Right kidney (tissue), 1 donor: ENCODE data around the gene TMEFF1.

ENCODE experiments used
- DNase-seq: peaks from one replicate; pipeline ENCODE4 v3.0.0-alpha.2; 2016

Gene TMEFF1

GRCh38 chr9:100575765-100576386 lies 102.9 kb downstream of the TMEFF1 start:
- DNase-seq = no peak

- no peak for DNase-seq
Measured at GRCh38 chr9:100577776-100578448, 105.0 kb downstream of the TMEFF1 start, which contains the start of gene CAVIN4. Gene CAVIN4 (plus strand): TSS chr9:100578079. CDS start chr9:100578144, 65 bp downstream.

- DNase-seq = no peak
Measured at GRCh38 chr9:100578610-100579009, 105.7 kb downstream of the TMEFF1 start.

DNA sequence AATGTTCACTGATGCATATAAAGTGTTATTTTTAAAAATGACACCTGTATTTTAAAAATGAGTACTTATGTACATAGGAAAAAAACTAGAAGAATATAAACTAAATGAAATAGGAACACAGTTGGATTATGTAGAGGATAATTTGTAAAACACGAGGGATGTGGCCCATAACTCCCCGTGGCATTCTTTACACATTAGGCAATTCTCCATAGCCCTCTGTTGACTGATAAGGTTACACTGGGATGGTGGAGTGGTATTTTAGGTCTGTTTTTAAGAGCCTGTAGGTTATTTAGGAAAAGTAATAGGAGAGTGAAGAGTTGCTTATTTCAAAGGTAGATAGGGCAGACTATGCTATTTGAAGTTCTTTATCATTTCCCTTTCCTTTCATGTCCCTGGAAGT lies 106.7 kb downstream of the TMEFF1 start:
- DNase-seq = no peak

GRCh38 chr9:100580257-100580656 lies 107.3 kb downstream of the TMEFF1 start:
- no peak for DNase-seq

- no peak for DNase-seq
Measured at GRCh38 chr9:100581081-100581480, 108.1 kb downstream of the TMEFF1 start.

DNA sequence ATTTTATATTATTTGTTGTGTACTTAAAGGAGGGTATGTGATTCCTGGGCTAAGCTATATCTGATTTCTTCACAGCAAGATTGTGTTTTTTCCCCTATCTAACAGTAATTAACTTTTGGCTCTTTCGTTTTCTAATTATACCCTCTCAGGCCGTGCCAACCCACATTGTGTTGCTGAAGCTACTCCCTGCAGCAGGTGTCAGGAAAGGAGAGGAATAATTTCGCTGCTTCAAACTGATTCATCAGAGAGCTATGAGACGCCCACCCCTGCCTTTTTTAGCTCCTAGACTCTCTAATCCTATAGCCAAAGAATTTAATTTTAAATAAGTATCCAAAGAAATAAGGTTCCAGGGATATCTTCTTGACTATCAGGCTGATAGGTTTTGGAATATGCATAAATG lies 108.7 kb downstream of the TMEFF1 start:
- DNase-seq = no peak

DNA sequence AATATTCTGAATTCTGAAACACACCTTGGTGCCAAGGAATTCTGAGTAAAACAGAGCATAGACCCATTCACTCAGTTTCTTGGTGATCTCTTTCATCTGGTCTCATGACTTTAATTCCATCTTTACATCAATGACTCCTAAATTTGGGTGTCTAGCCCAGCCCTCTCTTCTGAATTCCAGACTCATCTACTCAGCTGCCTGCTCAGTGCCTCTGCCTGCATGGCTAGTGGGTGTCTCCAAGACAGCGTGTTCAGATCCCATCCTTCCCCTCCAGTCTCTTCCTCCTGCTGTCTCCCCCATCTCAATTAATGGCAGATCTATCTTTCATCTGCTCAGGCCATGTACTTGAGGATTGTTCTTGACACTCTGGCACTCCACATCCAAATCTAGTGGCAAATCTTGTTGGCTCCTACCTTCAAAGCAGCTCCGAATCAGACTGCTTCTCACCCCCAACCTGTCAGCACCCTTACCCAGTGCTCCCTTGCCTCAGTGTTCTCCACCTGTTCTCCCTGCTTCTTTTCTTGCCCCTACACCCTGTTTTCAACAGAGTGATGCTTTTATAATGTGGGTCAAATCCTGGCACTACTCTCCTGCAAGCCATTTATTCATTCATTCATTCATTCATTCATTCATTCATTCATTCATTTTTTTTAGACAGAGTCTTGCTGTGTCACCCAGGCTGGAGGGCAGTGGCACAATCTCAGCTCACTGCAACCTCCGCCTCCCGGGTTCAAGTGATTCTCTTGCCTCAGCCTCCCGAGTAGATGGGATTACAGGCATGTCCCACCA lies 110.3 kb downstream of the TMEFF1 start:
- no peak for DNase-seq

- no peak for DNase-seq
Measured at GRCh38 chr9:100584951-100585350, 112.0 kb downstream of the TMEFF1 start.

GRCh38 chr9:100586093-100586492 lies 113.1 kb downstream of the TMEFF1 start:
- DNase-seq = no peak

DNA sequence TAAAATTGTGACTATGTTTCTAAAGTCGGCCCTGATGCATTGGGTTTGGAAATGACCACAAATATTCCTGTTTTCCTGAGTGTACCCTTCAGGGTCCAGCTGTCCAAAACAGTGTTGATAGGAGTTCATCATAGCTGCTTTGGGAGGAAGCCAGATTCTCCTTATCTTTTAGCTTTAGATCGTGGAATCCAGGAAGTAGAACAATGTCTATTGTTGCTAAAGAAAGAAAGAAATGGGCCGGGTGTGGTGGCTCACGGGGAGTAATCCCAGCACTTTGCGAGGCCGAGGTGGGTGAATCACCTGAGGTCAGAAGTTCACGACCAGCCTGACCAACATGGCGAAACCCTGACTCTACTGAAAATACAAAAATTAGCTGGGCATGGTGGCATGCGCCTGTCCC lies 114.4 kb downstream of the TMEFF1 start:
- DNase-seq = no peak

- DNase-seq = no peak
Measured at GRCh38 chr9:100589582-100589981, 116.6 kb downstream of the TMEFF1 start.

DNA sequence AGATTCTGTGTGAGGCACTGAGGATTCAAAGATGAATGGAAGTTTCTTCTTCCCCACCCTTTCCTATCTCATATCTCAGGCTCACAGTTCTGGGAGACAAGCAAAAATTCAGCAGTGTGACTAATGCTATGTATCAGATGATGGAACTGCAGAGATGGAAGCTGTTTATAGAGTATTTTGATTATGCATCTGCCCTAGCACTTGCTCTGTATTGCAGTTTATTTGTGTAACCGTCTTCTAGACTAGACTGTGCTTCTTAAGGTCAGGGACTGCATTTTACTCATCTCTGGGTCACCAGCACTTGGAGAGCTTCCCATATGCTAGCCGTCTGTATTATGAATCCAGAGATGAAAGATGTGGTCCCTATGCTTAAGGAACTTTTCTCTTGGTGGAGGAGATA lies 117.5 kb downstream of the TMEFF1 start:
- DNase-seq = no peak

GRCh38 chr9:100591139-100591538 lies 118.2 kb downstream of the TMEFF1 start:
- DNase-seq = no peak

- DNase-seq = no peak
Measured at GRCh38 chr9:100591639-100592412, 118.9 kb downstream of the TMEFF1 start.

DNA sequence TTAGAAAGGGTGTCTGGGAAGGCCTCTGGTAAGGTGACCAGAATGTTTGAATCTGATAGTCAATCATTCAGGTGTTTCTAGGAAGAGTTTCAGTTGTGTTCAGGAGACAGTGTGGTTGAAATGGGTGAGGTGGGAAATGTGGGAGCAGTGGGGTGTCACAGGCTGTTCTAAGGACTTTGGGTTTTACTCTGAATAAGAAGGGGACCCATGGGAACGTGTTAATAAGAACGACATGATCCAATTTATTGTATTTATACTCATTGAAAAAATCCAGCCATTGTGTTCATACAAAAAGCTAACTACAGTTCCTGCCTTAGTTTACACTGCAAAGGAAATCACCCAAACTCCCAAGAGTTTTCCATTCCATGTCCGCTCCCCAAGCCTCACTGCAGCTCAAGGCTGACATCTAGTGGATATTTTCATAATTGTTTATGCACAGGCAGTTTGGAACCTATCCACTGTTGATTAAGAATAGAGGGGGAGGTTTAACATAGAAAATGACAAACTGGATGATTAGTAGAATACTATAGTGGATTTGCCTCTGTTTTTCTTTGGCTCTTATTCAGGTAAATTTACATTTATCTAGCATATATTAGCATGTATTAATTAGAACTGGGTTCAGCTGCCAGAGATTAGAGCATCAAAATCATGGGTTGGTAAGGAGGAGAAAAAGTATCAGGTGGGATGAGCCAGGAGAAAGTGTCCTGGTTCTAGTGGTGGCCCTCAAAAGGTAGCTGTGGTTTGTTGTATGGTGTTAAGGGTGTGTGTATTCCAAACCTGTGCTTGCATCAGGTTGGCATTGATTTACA lies 122.6 kb downstream of the TMEFF1 start:
- peak; percentile 23 for DNase-seq

DNA sequence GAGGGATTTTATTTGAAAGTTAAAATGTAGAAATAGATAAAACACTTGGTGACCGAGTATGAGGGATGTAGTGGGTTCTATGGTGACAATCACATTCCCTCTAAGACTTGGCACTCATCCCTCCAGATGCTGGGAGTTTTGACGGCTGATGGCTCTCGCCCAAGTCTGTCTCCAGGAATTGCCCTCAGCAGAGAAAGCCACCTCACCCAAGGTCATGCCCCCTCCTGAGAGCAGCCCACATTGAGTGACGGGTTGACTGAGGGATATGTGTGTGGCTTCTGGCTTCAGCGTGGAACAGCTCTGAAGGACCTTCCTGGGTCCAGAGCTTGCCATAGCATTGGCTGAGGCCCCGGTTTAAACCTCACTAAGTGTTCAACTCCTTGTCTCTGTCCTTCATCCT lies 124.3 kb downstream of the TMEFF1 start:
- DNase-seq = no peak

DNA sequence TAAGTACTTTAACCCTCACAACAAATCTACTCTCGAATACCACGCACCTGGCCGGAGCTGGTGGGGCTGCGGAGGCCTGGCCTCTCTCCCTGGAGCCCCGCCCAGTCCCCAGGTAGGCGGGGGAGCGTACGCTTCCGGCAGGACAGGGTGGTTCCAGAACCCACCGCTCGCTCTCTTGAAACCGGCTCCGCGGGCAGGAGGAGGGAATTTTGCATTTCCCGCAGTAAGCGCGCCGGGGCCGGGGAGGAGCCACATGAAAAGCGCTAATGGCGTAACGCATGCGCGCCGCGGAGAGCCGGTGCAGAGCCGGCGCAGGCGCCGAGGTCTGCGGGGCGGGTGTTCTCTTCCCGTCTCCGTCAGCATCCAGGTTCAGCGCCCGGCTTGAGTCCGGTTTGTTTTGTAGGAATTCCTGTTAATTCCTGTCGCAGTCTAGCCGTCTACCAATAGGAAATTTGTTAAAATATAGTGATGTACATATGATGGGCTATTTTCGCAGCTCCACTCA lies 125.7 kb downstream of the TMEFF1 start:
- DNase-seq = peak; percentile 78

DNA sequence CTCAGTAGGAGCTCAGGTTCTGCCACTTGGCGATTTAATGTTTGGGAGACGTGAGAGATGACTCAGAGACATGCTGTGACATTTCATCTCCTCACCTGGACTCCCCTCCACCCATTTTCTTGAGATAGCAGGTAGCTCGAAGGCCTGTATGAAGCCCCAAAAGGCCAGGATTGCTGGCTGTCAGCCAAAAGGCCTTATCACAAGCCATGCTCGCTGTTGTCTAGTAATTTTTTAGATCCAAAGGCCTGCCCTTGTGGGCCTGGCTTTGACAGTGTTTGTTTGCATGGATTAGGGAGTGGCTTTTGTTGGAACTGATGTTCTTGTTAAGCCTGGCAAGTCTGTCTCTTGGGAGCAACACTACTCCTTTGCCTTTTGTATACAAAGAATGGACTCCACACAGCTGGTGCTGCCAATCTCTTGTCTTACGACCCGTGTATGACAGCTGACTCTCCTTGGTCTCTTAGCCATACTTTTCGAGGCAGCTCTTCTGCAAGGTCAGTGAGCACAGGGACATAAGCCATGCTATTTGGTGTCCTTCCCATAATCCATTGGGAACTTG lies 127.7 kb downstream of the TMEFF1 start:
- no peak for DNase-seq

DNA sequence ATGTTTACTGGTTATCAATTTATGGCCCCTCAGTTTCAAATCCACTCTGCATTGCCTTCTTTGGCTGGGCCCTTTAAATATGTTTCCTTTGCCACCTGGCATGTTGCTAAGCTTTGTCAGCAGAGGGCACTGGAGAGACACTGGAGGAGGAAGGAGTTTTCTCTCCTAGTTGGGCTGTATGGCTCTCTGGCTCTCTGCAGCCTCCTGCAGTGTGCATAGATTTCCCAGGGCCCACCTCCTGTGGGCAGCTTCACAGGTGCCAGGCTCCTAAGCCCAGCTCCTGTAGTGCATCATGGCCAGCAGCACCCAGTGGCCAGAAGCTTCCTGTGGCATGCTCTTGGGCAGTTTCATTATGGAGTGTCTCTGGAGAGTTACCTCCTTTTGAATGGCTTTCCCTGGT lies 128.3 kb downstream of the TMEFF1 start:
- peak; percentile 20 for DNase-seq

- peak; percentile 16 for DNase-seq
Measured at GRCh38 chr9:100602342-100602801, 129.4 kb downstream of the TMEFF1 start.
